ENCODE data around the gene THBS3.
"Not testable (repeated sequence)": the region's sequence is repeated elsewhere in the genome, so short reads cannot be mapped to it uniquely, and the experiment has no call there.

DNA sequence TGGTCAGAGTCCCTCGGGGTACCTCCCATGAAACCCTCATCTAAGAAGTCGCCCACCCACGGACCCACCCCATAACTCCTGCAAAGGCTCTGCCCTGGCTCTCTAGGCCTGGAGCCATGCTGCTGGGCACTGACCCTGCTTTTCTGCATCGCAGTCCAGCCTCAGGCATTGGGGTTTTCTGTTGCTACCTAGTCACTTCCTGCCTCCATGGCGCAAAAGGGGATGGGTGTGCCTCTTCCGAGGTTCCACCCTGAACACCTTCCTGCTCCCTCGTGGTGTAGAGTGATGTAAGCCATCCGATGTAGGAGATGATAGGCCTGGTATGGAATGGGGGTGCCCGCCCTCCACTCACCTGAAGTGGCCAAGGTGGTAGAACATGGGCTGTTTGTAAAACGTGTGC lies 7.0 kb upstream of the THBS3 start:
- TF ChIP-seq, protein P1, sequence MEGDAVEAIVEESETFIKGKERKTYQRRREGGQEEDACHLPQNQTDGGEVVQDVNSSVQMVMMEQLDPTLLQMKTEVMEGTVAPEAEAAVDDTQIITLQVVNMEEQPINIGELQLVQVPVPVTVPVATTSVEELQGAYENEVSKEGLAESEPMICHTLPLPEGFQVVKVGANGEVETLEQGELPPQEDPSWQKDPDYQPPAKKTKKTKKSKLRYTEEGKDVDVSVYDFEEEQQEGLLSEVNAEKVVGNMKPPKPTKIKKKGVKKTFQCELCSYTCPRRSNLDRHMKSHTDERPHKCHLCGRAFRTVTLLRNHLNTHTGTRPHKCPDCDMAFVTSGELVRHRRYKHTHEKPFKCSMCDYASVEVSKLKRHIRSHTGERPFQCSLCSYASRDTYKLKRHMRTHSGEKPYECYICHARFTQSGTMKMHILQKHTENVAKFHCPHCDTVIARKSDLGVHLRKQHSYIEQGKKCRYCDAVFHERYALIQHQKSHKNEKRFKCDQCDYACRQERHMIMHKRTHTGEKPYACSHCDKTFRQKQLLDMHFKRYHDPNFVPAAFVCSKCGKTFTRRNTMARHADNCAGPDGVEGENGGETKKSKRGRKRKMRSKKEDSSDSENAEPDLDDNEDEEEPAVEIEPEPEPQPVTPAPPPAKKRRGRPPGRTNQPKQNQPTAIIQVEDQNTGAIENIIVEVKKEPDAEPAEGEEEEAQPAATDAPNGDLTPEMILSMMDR (IDR thresholded peaks at IDR 0.05): not testable (repeated sequence)
- TF ChIP-seq POLR2A (IDR thresholded peaks at IDR 0.05): not testable (repeated sequence)
